Ishikawa (cell line): Measurements from ENCODE around the gene ABT1.

Source experiments
- CEBPB ChIP-seq: IDR thresholded peaks from 2 replicates; pipeline ENCODE4 v1.6.1; 2012
- EP300 ChIP-seq: IDR thresholded peaks from 2 replicates; pipeline ENCODE4 v1.6.1; 2012; ENCODE audit warnings: borderline replicate concordance
- TAF1 ChIP-seq: IDR thresholded peaks from 2 replicates; pipeline ENCODE4 v1.6.1; 2012; ENCODE audit warnings: low read depth, mild to moderate bottlenecking
- TCF12 ChIP-seq: IDR thresholded peaks from 2 replicates; pipeline ENCODE4 v1.6.1; 2012; ENCODE audit warnings: low read depth
- YY1 ChIP-seq: IDR thresholded peaks from 2 replicates; pipeline ENCODE4 v1.6.1; 2012; ENCODE audit warnings: low read depth
- ZBTB7A ChIP-seq: IDR thresholded peaks from 2 replicates; pipeline ENCODE4 v1.6.1; 2012; ENCODE audit warnings: low read depth
- TF ChIP-seq, protein P1 (sequence below): IDR thresholded peaks from 2 replicates; pipeline ENCODE4 v1.6.1; 2012

DNA sequence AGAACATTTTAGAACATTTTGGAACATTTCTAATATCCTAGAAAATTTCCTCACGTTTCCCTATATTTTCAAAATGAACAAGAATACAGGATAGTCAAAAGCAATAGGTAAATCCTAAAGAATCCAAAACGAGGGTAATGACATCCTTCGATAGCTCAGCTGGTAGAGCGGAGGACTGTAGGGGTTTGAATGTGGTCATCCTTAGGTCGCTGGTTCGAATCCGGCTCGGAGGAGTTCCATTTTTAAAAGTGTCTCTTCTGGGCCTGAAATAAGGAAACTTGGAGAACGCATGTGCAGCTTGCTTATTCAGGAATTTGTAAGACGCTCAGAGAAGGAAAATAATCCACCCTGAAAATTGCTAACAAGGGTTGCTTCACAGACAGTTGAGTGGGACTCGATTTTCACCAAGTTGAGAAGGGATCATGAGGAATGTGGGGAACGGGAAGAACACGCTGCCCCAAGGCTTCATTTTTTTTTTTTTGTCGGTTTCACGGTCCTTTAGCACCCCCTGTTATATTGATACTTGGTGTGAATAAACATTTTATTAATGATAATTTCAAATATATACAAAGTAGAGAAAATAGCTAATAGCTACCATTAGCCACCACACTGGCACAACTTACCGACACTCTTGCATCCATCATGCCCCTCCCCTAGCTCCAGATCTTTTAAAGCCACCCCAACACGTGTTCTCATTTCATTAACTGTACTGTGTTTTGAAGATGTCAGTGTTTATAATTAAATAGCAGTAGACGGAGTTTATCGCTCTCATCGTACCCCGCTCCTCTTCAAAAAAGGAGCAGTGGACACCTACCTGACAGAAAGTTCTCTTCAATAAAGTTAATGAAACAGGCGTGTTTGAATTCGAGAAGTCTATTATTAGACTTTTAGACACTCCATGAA, 1.8 kb upstream of the ABT1 start:
- TF ChIP-seq CEBPB (no peak), ZBTB7A (no peak), YY1 (no peak), EP300 (no peak), TCF12 (no peak), TAF1 (no peak)
- TF ChIP-seq, protein P1, sequence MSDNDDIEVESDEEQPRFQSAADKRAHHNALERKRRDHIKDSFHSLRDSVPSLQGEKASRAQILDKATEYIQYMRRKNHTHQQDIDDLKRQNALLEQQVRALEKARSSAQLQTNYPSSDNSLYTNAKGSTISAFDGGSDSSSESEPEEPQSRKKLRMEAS = no peak
